ENCODE data around the gene GABBR2. TPM values are rescaled to one million over a fixed set of nuclear protein-coding genes. Genes with fewer than 3 reads are reported as not detected.

Gene GABBR2
- total RNA-seq, 1 donor from 2014 or later: 0.24 TPM

- ATAC-seq: peak in 1 of 2 donors; percentile 63
- intact Hi-C loops (cut with DNase I): loop anchor here (10.0 kb wide), 1 partner anchor 58 kb away; no protein-coding TSS in a partner anchor
These were observed 445.7 kb downstream of the GABBR2 start for GRCh38 chr9:98263080-98263479.

GRCh38 chr9:98262056-98262455 lies 446.7 kb downstream of the GABBR2 start:
- no peak overlapping the region for H3K27ac ChIP-seq
- intact Hi-C loops (cut with DNase I): loop anchor here (10.0 kb wide), 1 partner anchor 57 kb away; no protein-coding TSS in a partner anchor
- ATAC-seq: no peak

More at GRCh38 chr9:98263080-98263479, 445.7 kb downstream of the GABBR2 start:
- no peak overlapping the region for H3K27ac ChIP-seq
- H3K9me3 ChIP-seq: no peaks in the 10 kb centered on the region
- no peaks in the 10 kb centered on the region for H3K4me1 ChIP-seq
- DNase-seq: no peak
- H3K4me3 ChIP-seq: no peak overlapping the region
- no peak for TF ChIP-seq CTCF (IDR thresholded peaks at IDR 0.05)
- H3K36me3 ChIP-seq: no peaks in the 10 kb centered on the region
- no peaks in the 10 kb centered on the region for H3K27me3 ChIP-seq (ENCODE audit: low read depth)

GRCh38 chr9:98260635-98261034 lies 448.1 kb downstream of the GABBR2 start:
- H3K36me3 ChIP-seq: no peaks in the 10 kb centered on the region
- H3K9me3 ChIP-seq: no peaks in the 10 kb centered on the region
- TF ChIP-seq CTCF (IDR thresholded peaks at IDR 0.05): no peak
- H3K4me1 ChIP-seq: peaks cover 12% of the 10 kb centered on the region
- no peaks in the 10 kb centered on the region for H3K27me3 ChIP-seq (ENCODE audit: low read depth)
- intact Hi-C loops (cut with DNase I): loop anchor here (10.0 kb wide), 1 partner anchor 56 kb away; no protein-coding TSS in a partner anchor
- ATAC-seq (no peak), DNase-seq (no peak)
- no peak overlapping the region for H3K27ac ChIP-seq
- H3K4me3 ChIP-seq: no peak overlapping the region

More at GRCh38 chr9:98262056-98262455, 446.7 kb downstream of the GABBR2 start:
- Histone ChIP-seq H3K4me3 (no peak overlapping the region), H3K4me1 (peaks cover 5% of the 10 kb centered on the region), H3K27me3 (ENCODE audit: low read depth) (no peaks in the 10 kb centered on the region), H3K9me3 (no peaks in the 10 kb centered on the region), H3K36me3 (no peaks in the 10 kb centered on the region)
- no peak for DNase-seq
- TF ChIP-seq CTCF (IDR thresholded peaks at IDR 0.05): no peak

GRCh38 chr9:98259791-98260190 lies 448.9 kb downstream of the GABBR2 start:
- Histone ChIP-seq H3K36me3 (no peaks in the 10 kb centered on the region), H3K4me1 (peaks cover 14% of the 10 kb centered on the region), H3K27ac (no peak overlapping the region), H3K9me3 (no peaks in the 10 kb centered on the region), H3K4me3 (no peak overlapping the region), H3K27me3 (ENCODE audit: low read depth) (no peaks in the 10 kb centered on the region)
- intact Hi-C loops (cut with DNase I): loop anchor here (10.0 kb wide), 1 partner anchor 55 kb away; no protein-coding TSS in a partner anchor
- no peak for DNase-seq
- TF ChIP-seq CTCF (IDR thresholded peaks at IDR 0.05): no peak
- ATAC-seq: no peak

GRCh38 chr9:98256756-98257155 lies 452.0 kb downstream of the GABBR2 start:
- TF ChIP-seq CTCF (IDR thresholded peaks at IDR 0.05): no peak
- ATAC-seq (no peak), DNase-seq (no peak)
- Histone ChIP-seq H3K9me3 (no peaks in the 10 kb centered on the region), H3K27ac (peak overlapping the region; percentile 97), H3K4me1 (peaks cover 43% of the 10 kb centered on the region), H3K4me3 (peak overlapping the region; percentile 94), H3K27me3 (ENCODE audit: low read depth) (no peaks in the 10 kb centered on the region), H3K36me3 (no peaks in the 10 kb centered on the region)
- intact Hi-C loops (cut with DNase I): no loop called here

All from lower lobe of right lung (tissue), 2 donors.